ENCODE data around the gene SLC4A4. TPM values are rescaled to one million over a fixed set of nuclear protein-coding genes. Genes with fewer than 3 reads are reported as not detected.

Gene SLC4A4
- total RNA-seq, 1 donor from 2014 or later = 37.7 TPM

DNA sequence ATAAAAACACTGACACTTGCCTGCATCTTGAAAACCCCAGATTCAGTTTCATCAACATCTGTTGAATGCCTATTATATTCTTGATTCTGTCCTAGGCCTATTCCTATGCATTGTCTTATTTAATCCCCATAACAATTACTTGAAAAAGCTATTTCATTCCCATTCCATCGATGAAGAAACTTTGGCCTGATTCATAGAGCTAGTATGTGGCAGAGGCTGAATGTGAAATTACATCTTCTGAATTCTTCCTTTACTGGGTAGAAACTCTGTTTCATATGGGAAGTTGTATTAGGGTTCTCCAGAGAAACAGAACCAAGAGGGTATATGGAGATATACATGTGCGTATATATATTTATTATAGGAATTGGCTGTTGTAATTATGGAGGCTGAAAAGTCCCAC lies 35.0 kb upstream of the SLC4A4 start:
- Mint-ChIP-seq H3K4me1 (ENCODE audit: unreplicated experiment) (no peaks in the 10 kb centered on the region), H3K27ac (ENCODE audit: unreplicated experiment) (no peak overlapping the region), H3K36me3 (ENCODE audit: unreplicated experiment) (no peaks in the 10 kb centered on the region), H3K9me3 (ENCODE audit: unreplicated experiment) (no peaks in the 10 kb centered on the region), H3K27me3 (ENCODE audit: unreplicated experiment) (peaks cover 13% of the 10 kb centered on the region), H3K4me3 (ENCODE audit: unreplicated experiment) (no peak overlapping the region)
- TF ChIP-seq, protein P1, sequence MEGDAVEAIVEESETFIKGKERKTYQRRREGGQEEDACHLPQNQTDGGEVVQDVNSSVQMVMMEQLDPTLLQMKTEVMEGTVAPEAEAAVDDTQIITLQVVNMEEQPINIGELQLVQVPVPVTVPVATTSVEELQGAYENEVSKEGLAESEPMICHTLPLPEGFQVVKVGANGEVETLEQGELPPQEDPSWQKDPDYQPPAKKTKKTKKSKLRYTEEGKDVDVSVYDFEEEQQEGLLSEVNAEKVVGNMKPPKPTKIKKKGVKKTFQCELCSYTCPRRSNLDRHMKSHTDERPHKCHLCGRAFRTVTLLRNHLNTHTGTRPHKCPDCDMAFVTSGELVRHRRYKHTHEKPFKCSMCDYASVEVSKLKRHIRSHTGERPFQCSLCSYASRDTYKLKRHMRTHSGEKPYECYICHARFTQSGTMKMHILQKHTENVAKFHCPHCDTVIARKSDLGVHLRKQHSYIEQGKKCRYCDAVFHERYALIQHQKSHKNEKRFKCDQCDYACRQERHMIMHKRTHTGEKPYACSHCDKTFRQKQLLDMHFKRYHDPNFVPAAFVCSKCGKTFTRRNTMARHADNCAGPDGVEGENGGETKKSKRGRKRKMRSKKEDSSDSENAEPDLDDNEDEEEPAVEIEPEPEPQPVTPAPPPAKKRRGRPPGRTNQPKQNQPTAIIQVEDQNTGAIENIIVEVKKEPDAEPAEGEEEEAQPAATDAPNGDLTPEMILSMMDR (IDR thresholded peaks at IDR 0.05) = no peak
- DNase-seq (ENCODE audit: extremely low spot score, unreplicated experiment) = no peak

DNA sequence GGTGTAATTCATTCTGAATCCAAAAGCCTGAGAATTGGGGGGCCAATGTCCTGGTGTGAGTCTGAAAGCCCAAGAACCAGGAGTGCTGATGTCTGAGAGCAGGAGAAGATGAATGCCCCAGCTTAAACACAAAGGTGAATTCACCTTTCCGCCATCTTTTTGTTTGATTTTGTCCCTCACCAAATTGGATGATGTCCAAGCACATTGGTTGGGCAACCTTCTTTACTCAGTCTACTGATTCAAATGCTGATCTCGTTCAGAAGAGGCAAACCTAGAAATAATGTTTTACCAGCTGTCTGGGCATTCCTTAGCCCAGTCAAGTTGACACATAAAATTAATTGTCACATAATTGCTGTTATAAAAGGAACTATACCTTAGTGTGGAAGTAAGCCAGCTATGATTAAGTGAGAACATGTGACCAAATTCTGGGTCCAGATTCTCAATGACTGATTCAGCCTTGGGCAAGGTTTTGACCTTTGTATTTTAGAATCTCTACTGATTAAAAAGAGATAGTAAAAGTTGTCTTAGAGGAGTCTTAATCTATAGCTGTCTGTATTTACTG lies 34.5 kb upstream of the SLC4A4 start:
- Mint-ChIP-seq H3K36me3 (ENCODE audit: unreplicated experiment) (peaks cover 2% of the 10 kb centered on the region), H3K4me1 (ENCODE audit: unreplicated experiment) (no peaks in the 10 kb centered on the region), H3K9me3 (ENCODE audit: unreplicated experiment) (no peaks in the 10 kb centered on the region), H3K4me3 (ENCODE audit: unreplicated experiment) (no peak overlapping the region), H3K27me3 (ENCODE audit: unreplicated experiment) (peaks cover 13% of the 10 kb centered on the region), H3K27ac (ENCODE audit: unreplicated experiment) (no peak overlapping the region)
- TF ChIP-seq, protein P1 (IDR thresholded peaks at IDR 0.05) = no peak
- DNase-seq (ENCODE audit: extremely low spot score, unreplicated experiment) = no peak

DNA sequence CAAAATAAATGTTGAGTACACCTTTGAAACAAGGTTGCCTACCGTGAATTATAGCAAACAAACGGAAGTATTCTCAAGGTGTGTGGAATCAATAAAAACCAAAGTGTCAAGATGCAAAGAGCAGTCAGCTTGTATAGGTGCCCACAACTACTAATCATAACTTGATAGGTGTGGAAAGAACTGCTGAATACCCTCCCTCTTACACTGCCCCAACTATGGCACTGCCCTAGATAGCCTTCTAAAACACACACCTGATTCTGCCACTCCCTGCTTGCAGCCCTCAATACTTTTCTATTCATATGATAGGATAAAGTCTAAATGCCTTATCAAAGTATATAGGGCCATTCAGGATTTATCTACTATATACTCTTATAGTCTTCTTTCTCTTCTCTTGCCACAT lies 31.1 kb upstream of the SLC4A4 start:
- Mint-ChIP-seq H3K4me3 (ENCODE audit: unreplicated experiment) (no peak overlapping the region), H3K27ac (ENCODE audit: unreplicated experiment) (no peak overlapping the region), H3K4me1 (ENCODE audit: unreplicated experiment) (no peaks in the 10 kb centered on the region), H3K36me3 (ENCODE audit: unreplicated experiment) (peaks cover 4% of the 10 kb centered on the region), H3K27me3 (ENCODE audit: unreplicated experiment) (peaks cover 28% of the 10 kb centered on the region), H3K9me3 (ENCODE audit: unreplicated experiment) (peaks cover 12% of the 10 kb centered on the region)
- no peak for DNase-seq (ENCODE audit: extremely low spot score, unreplicated experiment)
- TF ChIP-seq, protein P1 (IDR thresholded peaks at IDR 0.05) = no peak

DNA sequence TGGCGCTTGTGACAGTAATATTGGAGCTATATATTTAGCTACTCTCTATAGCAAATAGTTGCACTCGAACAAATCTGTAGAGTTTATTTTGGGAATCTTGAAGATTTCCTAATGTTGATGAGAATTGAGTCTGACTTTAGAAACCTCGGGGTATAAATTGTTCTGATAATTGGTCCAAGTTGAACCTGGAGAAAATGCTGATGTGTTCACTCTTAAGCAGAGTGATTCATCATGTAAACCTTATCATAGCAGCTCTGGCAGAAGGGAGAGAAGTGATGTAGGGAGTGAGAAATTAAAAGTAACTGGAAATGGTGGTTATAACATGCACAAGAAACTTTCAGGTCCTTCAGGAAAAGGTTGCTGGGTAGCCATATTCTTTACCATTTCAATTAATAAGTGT lies 16.4 kb upstream of the SLC4A4 start:
- TF ChIP-seq, protein P1 (IDR thresholded peaks at IDR 0.05) = no peak
- H3K27ac Mint-ChIP-seq (ENCODE audit: unreplicated experiment) = no peak overlapping the region
- H3K36me3 Mint-ChIP-seq (ENCODE audit: unreplicated experiment) = no peaks in the 10 kb centered on the region
- peaks cover 8% of the 10 kb centered on the region for H3K4me1 Mint-ChIP-seq (ENCODE audit: unreplicated experiment)
- H3K4me3 Mint-ChIP-seq (ENCODE audit: unreplicated experiment) = no peak overlapping the region
- no peak for DNase-seq (ENCODE audit: extremely low spot score, unreplicated experiment)
- no peaks in the 10 kb centered on the region for H3K9me3 Mint-ChIP-seq (ENCODE audit: unreplicated experiment)
- peaks cover 25% of the 10 kb centered on the region for H3K27me3 Mint-ChIP-seq (ENCODE audit: unreplicated experiment)

DNA sequence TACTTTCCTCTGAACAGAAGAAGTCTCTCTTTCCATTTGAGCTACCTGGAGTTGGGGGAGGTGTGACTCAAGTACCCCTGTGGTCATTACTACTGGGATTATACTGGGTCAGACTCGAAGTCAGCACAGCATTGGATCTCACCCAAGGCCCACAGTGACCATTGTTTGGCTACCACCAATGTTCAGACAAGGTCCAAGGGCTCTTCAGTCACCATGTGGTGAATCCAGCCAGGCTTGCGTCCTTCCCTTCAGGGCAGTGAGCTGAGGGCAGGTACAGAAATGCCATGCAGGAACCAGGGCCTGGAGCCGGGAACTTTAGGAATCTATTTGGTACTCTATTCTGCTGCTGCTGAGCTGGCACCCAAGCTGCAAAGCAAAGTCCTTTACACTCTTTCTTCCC lies 5.5 kb upstream of the SLC4A4 start:
- Mint-ChIP-seq H3K9me3 (ENCODE audit: unreplicated experiment) (peaks cover 13% of the 10 kb centered on the region), H3K27ac (ENCODE audit: unreplicated experiment) (no peak overlapping the region), H3K36me3 (ENCODE audit: unreplicated experiment) (peaks cover 8% of the 10 kb centered on the region), H3K27me3 (ENCODE audit: unreplicated experiment) (peaks cover 15% of the 10 kb centered on the region), H3K4me3 (ENCODE audit: unreplicated experiment) (no peak overlapping the region), H3K4me1 (ENCODE audit: unreplicated experiment) (peaks cover 3% of the 10 kb centered on the region)
- no peak for DNase-seq (ENCODE audit: extremely low spot score, unreplicated experiment)
- TF ChIP-seq, protein P1 (IDR thresholded peaks at IDR 0.05) = no peak
